Measurements from ENCODE around the gene HAPLN3. TPM values are rescaled to one million over a fixed set of nuclear protein-coding genes. Genes with fewer than 3 reads are reported as not detected.

Gene HAPLN3
- polyA plus RNA-seq, 2 of the 4 experiments (the other 2 are of a cell fraction): 8.5 to 39.7 TPM

DNA sequence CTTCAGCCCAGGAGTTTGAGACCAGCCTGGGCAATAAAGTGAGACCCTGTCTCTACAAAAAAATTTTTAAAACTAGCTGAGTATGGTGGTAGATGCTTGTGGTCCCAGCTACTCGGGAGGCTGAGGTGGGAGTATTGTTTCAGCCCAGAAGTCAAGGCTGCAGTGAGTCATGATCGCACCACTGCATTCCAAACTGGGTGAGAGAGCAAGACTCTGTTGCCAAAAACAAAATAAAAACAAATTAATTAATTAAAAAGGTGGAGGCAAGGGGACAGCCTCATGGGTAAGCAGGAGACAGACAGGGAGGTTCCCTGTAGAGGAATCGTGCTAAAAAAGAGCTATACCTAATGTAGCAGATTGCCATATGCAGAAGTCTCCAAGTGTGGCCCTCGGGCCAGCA lies 12.6 kb downstream of the HAPLN3 start:
- TF ChIP-seq RFX5 (IDR thresholded peaks at IDR 0.05) (no peak), FOSL2 (IDR thresholded peaks at IDR 0.05) (no peak), FOSL2 (CRISPR knock-in tag; IDR thresholded peaks at IDR 0.05) (peak; percentile 35; the same call in 1 of the 2 replicates), CEBPB (IDR thresholded peaks at IDR 0.05) (0 out of 4 replicates have a peak, but pooled peaks of 1 of the 2 experiments have one; percentile 7), CBX2 (IDR thresholded peaks at IDR 0.05; ENCODE audit: borderline replicate concordance, low read depth) (no peak)
- FAIRE-seq (no peak), DNase-seq (ENCODE audit: low read depth in 1 of 2, low spot score in 1 of 2) (no peak), ATAC-seq (no peak)
- Histone ChIP-seq H3K9me3 (no peaks in the 10 kb centered on the region), H3K4me1 (no peaks in the 10 kb centered on the region), H3K4me2 (no peak overlapping the region), H3K27ac (no peak overlapping the region), H3K4me3 (no peak overlapping the region)
- POLR2A ChIA-PET: no interaction called here
- 46% methylated on average over 4 of the region's 4 CpGs for WGBS (ENCODE audit: missing lambda C conversion rate)
- CTCF ChIA-PET: interaction anchor here (0.7 to 10.7 kb wide), 8 partner anchors 13 to 325 kb away, joined by 3 to 212 read pairs (median 3); partner anchors contain the start of gene HAPLN3

DNA sequence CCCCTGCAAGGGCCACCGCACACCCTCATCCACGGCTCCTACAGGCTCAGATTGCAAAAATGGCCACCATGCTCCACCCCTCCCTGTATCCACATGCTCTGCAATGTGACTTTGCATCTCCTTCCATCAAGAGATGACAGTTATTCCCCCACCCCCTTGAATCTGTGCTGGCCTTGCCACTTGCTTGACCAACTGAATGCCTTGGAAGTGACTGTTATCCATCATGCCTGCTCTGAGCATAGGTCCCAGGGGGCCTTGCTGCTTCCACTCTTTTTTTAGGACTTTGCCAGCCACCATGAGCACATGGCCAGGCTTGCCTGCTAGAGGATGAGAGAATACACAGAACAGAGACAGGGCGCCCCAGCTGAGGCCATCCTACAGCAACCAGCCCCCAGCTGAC lies 13.6 kb downstream of the HAPLN3 start:
- ChIA-PET POLR2A (no interaction called here), CTCF (interaction anchor here (1.1 to 10.7 kb wide), 6 partner anchors 13 to 296 kb away, joined by 3 to 212 read pairs (median 38); partner anchors contain the start of gene HAPLN3)
- no peak overlapping the region for H3K27ac ChIP-seq
- DNase-seq (ENCODE audit: low read depth in 1 of 2, low spot score in 1 of 2) (no peak), ATAC-seq (no peak), FAIRE-seq (no peak)
- no peaks in the 10 kb centered on the region for H3K9me3 ChIP-seq
- no peak overlapping the region for H3K4me3 ChIP-seq
- H3K4me1 ChIP-seq: no peaks in the 10 kb centered on the region
- TF ChIP-seq JUNB (IDR thresholded peaks at IDR 0.05) (no peak), MAZ (IDR thresholded peaks at IDR 0.05; ENCODE audit: borderline replicate concordance, low read depth, low read length) (no peak), CBX8 (IDR thresholded peaks at IDR 0.05) (no peak), CBX2 (IDR thresholded peaks at IDR 0.05; ENCODE audit: borderline replicate concordance, low read depth) (no peak), RARB (CRISPR knock-in tag; IDR thresholded peaks at IDR 0.05) (no peak), HDAC2 (IDR thresholded peaks at IDR 0.05) (no peak), ZSCAN20 (CRISPR knock-in tag; IDR thresholded peaks at IDR 0.05) (no peak), GATA3 (IDR thresholded peaks at IDR 0.05; ENCODE audit: borderline replicate concordance) (no peak)
- TF ChIP-seq, protein P1, sequence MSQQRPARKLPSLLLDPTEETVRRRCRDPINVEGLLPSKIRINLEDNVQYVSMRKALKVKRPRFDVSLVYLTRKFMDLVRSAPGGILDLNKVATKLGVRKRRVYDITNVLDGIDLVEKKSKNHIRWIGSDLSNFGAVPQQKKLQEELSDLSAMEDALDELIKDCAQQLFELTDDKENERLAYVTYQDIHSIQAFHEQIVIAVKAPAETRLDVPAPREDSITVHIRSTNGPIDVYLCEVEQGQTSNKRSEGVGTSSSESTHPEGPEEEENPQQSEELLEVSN (IDR thresholded peaks at IDR 0.05; ENCODE audit: borderline replicate concordance, low read depth): no peak
- TF ChIP-seq, protein P2, sequence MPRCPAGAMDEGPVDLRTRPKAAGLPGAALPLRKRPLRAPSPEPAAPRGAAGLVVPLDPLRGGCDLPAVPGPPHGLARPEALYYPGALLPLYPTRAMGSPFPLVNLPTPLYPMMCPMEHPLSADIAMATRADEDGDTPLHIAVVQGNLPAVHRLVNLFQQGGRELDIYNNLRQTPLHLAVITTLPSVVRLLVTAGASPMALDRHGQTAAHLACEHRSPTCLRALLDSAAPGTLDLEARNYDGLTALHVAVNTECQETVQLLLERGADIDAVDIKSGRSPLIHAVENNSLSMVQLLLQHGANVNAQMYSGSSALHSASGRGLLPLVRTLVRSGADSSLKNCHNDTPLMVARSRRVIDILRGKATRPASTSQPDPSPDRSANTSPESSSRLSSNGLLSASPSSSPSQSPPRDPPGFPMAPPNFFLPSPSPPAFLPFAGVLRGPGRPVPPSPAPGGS (IDR thresholded peaks at IDR 0.05): no peak
- TF ChIP-seq, protein P3, sequence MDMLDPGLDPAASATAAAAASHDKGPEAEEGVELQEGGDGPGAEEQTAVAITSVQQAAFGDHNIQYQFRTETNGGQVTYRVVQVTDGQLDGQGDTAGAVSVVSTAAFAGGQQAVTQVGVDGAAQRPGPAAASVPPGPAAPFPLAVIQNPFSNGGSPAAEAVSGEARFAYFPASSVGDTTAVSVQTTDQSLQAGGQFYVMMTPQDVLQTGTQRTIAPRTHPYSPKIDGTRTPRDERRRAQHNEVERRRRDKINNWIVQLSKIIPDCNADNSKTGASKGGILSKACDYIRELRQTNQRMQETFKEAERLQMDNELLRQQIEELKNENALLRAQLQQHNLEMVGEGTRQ (IDR thresholded peaks at IDR 0.05): no peak
- TF ChIP-seq, protein P4, sequence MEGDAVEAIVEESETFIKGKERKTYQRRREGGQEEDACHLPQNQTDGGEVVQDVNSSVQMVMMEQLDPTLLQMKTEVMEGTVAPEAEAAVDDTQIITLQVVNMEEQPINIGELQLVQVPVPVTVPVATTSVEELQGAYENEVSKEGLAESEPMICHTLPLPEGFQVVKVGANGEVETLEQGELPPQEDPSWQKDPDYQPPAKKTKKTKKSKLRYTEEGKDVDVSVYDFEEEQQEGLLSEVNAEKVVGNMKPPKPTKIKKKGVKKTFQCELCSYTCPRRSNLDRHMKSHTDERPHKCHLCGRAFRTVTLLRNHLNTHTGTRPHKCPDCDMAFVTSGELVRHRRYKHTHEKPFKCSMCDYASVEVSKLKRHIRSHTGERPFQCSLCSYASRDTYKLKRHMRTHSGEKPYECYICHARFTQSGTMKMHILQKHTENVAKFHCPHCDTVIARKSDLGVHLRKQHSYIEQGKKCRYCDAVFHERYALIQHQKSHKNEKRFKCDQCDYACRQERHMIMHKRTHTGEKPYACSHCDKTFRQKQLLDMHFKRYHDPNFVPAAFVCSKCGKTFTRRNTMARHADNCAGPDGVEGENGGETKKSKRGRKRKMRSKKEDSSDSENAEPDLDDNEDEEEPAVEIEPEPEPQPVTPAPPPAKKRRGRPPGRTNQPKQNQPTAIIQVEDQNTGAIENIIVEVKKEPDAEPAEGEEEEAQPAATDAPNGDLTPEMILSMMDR (IDR thresholded peaks at IDR 0.05): no peak
- no peak overlapping the region for H3K4me2 ChIP-seq
- 87% methylated on average over 3 of the region's 3 CpGs for WGBS (ENCODE audit: missing lambda C conversion rate)

DNA sequence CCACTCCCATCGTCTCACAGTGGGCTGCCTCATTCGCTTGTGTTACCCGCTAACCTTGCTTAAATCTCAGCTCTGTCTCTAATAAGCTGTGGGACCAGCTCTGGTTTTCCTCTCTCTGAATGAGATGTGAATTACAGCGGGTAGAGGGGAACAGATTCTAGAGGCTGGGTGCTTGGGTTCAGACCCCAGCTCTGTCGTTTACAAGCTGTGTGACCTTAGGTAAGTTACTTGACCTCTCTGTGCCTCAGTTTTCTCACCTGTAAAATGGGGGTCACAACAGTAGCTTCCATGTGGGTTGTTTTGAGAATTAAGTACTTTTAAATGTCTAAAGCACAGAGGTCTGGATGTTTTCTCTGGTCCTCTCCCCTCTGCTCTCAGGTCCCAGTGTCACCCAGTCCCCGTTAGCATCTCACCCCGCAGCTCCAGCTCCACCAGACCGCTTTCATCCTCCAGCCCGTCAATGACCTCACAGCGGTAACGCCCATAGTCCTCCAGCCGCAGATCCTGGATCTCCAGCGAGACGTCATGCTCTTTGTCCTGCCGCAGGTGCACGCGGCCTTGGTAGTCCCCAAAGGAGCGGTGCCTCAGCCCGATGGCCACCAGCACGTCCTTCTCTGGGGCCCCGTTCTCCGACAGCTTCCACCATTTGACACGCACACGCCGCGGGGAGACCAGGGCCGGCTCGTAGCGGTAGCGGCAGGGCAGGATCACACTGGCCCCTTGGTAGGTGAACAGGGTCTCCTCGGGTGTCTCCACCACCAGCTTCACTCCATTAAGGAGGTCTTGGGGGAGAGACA lies 14.2 kb downstream of the HAPLN3 start:
- ChIA-PET POLR2A (no interaction called here), CTCF (interaction anchor here (0.6 to 10.7 kb wide), 12 partner anchors 12 to 296 kb away, joined by 3 to 212 read pairs (median 4); partner anchors contain the start of gene HAPLN3)
- Histone ChIP-seq H3K4me1 (no peaks in the 10 kb centered on the region), H3K9me3 (no peaks in the 10 kb centered on the region), H3K4me2 (no peak overlapping the region), H3K4me3 (no peak overlapping the region), H3K27ac (no peak overlapping the region)
- WGBS (ENCODE audit: missing lambda C conversion rate): 92% methylated on average over 31 of the region's 31 CpGs
- FAIRE-seq (no peak), DNase-seq (ENCODE audit: low read depth in 1 of 2, low spot score in 1 of 2) (no peak), ATAC-seq (no peak)
- TF ChIP-seq, protein P5, sequence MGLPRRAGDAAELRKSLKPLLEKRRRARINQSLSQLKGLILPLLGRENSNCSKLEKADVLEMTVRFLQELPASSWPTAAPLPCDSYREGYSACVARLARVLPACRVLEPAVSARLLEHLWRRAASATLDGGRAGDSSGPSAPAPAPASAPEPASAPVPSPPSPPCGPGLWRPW (IDR thresholded peaks at IDR 0.05): no peak
- TF ChIP-seq ZFP36 (IDR thresholded peaks at IDR 0.05; ENCODE audit: borderline replicate concordance, partially characterized antibody): peak; percentile 51

Data from A549 (cell line).